GM21360 (cell line): Measurements from ENCODE around the gene ZDHHC11B.
"Not testable (repeated sequence)": the region's sequence is repeated elsewhere in the genome, so short reads cannot be mapped to it uniquely, and the experiment has no call there.

Experiments
- ATAC-seq: cut with Tn5 transposase; IDR thresholded peaks from one replicate; pipeline ENCODE4 v1.9.1; 2021; ENCODE audit warnings: mild to moderate bottlenecking, moderate library complexity; ENCODE audit not compliant: unreplicated experiment

The ZDHHC11B gene

DNA sequence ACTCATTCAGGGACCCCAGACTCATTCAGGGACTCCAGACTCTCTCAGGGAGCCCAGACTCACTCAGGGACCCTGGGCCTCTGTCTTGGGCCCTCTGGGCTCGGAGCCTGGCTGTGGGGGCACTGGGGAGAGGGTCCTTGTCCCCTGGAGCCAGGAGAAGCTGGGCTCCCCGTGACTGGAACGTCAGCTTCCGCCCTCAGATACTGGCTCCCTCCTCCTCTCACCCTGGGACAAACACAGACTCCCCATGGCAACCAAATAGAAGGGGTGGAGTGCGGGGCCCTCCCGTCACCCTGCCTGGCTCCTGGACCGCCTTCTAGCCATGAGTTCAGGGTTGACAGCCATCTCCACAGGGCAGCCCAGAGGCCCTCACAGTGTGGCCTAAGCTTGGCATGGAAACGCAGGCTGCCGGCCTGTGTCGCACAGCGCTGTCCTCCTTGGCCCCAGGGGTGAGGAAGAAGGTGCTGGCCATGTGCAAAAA lies 27.6 kb downstream of the ZDHHC11B start:
- no peak for ATAC-seq

DNA sequence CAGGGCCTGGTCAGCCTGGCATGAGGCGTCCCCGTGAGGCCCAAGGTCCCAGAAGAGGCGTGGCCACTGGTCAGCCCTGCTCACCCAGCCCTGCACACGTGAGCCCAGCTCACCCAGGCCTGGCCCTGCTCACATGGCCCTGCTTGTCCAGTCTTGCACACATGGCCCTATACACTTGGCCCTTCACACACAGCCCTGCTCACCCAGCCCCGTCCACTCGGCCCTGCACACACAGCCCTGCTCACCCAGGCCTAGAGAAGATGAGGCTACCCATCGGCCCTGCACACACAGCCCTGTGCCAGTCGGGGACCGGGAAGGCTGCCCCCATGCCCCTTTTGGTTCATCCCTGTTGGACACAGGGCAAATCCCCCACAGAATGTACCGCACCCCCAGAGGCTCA lies 28.4 kb downstream of the ZDHHC11B start:
- ATAC-seq = no peak

GRCh38 chr5:754143-754632 lies 30.3 kb downstream of the ZDHHC11B start:
- ATAC-seq = not testable (repeated sequence)

- ATAC-seq = not testable (repeated sequence)
Measured at GRCh38 chr5:753567-754142, 30.9 kb downstream of the ZDHHC11B start.

- ATAC-seq = not testable (repeated sequence)
Measured at GRCh38 chr5:752532-753115, 31.9 kb downstream of the ZDHHC11B start.

DNA sequence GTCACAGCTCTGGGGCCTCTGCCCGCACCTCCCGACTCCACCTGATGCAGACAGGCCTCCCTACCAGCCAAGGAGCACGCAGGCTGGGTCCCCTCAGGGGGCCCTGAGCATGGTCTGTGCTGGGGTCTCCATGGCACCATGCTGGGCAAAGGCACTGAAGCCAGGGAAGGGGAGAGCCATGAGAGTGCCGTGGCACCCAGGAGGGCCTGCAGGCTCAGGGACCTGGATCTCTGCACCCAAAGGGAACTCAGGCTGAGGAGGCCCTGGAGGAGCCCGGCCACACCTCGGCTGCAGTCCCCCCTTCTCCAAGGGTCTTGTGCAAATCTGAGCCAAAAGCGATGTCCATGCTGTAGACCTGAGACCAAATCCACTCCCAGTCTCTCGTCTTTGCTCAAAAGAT lies 32.5 kb downstream of the ZDHHC11B start:
- ATAC-seq = not testable (repeated sequence)

DNA sequence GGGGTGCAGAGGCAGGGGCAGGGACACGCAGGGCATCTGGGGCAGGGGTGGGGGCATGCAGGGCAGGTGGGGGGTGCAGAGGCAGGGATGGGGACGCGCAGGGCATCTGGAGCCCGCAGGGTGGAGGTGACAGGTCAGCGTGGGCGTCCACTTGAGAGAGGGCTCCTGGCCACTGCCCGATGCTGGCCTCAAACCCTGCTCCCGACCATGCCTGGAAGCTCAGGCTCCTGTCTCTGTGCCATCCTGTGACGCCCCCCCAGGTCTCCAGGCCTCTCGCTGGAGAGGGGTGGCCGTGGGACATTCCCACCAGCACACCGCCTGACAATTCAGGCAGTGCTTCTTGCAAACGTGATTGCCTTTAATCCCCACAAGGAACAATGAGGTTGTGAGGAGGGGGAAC lies 33.0 kb downstream of the ZDHHC11B start:
- no peak for ATAC-seq

GRCh38 chr5:750226-750625 lies 34.3 kb downstream of the ZDHHC11B start:
- ATAC-seq = not testable (repeated sequence)

DNA sequence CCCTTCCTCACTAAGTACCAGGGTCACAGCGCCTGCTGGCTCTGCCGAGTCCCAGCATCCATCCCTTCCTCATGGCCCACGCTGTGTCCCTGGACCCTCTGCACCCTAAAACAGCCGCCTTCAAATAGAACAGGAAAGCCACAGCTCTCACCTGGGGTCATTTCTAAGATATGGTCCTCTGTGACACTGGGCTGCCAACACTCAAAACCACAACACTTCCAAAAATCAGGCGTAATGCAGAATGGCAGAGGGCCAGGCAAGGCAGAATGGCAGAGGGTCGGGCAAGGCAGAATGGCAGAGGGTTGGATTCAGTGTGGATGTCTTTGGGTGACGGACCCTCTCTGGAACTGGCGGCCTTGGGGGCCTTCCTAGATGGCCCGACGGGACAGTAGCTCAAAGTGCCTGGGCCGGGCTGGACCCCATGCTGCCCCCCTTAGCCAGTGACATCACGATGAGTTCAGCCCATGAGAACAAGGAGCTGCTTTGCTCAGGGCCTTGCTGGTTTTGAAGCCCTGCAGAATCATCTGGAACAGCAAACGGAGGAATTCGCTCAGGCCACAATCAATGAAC lies 35.3 kb downstream of the ZDHHC11B start:
- no peak for ATAC-seq

GRCh38 chr5:748011-748980 lies 36.2 kb downstream of the ZDHHC11B start:
- ATAC-seq = not testable (repeated sequence)

- not testable (repeated sequence) for ATAC-seq
Measured at GRCh38 chr5:747303-747844, 37.2 kb downstream of the ZDHHC11B start.

DNA sequence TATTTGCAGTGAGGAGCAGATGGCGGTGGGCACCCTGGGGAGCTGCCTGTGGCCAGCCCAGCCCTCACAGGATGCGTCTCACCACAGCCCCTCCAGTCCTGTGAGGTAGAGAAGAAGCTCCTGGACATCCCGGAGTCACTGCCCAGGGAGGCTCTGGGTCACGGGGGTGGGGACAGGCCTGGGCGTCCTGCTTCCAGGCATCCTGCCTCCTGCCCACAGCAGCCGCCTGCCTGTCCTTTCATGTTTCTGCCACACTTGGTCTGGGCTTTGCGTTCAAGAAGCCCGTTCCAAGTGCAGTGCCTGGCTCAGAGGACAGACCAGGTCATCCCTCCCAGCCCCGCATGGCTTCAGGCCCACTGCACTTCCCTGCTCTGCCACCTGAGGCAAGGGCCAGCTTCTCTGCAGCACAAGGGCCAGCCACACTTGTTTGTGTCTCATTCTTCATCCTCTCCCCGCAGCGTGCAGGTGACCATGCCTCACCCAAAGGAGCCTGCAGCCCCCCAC lies 38.2 kb downstream of the ZDHHC11B start:
- no peak for ATAC-seq

DNA sequence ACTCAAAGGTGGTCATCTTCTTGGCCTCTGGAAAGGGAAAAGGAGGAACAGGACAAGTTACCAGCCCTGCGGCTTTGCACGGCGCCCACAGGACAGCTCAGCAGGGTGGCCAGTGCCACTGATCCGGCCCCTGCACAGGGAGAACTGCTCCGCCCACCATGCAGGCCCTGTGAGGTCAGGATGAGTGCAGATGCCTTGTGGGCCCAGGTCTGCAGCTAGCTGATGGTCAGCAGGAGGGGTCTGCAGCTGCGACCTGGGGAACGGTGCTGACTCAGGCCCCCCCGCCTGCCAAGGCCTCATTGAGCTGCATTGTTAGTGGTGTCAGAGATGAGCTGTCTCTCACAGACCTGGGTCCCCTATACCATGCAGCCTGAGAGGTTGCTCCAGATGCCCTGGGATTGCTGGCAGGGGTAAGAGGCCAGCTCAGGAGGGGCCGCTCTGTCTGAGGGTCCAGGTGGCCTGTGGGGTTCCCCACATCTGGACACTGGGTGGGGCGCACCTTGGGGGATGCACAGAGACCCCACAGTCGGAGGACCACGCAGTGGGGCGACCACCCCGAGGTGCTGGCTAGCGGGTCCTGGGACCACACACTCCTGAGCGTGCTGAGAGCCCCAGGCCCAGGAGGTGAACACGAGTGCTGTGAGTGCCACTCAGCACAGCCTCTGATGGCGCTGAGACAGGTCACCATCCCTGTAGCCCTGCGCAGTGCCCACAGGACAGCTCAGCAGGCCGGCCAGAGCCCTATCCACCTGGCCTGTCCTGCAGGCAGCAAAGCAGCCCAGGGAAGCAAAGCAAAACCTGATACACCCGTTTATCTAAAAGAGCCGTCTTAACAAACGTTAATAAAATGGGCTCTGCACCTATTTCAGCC lies 39.0 kb downstream of the ZDHHC11B start:
- not testable (repeated sequence) for ATAC-seq

DNA sequence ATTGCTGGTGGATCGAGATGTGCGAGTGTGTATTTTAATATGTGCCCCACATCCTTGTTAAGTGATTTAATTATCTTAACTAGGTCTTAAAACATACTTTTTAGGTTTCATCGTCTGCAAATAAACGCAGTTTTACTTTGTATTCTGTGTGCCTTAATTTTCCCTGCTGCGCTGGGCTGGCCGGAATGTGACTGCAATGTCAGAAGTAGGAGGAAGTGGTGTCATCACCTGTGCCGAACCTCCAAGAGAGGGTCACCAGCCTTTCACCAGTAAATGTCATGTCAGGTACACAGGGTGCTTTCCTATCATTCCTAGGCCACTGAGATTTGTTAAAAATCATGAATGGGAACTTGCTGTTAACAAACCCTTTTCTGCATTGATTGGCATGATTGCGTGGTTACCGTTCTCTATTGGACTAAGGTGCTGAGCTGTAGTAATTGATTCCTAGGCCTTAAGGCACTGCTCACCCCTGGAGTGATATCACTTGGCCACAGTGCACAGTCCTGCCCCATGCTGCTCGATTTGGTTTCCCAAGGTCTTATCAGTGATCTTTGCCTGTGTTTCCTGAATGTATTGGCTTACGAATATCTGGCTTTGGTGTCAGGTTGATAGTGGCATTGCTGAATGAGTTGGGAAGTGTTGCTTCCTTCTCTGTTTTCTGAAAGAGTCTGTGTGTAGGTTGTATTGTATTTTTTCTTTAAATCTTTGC lies 40.7 kb downstream of the ZDHHC11B start:
- not testable (repeated sequence) for ATAC-seq

GRCh38 chr5:742276-742675 lies 42.3 kb downstream of the ZDHHC11B start:
- ATAC-seq = not testable (repeated sequence)

- not testable (repeated sequence) for ATAC-seq
Measured at GRCh38 chr5:734145-734544, 50.4 kb downstream of the ZDHHC11B start.

DNA sequence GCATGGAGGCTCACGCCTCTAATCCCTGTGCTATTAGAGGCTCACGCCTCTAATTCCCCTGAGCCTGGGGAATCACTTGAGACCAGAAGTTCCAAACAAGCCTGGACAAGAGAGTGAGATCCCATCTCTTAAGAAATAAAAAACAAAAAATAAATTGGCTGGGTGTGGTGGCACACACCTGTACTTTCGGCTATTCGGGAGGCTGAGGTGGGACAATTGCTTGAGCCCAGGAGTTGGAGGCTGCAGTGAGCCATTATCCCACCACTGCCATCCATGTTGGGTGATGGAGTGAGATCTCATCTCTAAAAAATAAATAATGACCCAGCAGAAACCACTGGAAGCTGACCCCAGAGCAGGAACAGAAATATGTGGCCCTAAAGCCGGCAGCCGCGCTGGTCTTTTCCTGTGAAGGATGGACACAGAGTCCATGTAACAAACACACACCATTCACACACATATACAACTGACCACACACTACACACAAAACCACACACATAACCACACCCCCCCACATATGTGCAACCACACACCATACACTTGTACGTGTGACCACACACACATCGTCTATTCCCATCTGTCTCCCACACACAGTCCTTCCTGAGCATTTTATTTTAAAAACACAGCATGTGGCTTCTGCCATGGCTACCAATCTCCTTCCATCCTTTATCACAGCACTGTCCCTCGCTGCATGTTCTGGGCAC lies 51.6 kb downstream of the ZDHHC11B start:
- ATAC-seq = not testable (repeated sequence)

DNA sequence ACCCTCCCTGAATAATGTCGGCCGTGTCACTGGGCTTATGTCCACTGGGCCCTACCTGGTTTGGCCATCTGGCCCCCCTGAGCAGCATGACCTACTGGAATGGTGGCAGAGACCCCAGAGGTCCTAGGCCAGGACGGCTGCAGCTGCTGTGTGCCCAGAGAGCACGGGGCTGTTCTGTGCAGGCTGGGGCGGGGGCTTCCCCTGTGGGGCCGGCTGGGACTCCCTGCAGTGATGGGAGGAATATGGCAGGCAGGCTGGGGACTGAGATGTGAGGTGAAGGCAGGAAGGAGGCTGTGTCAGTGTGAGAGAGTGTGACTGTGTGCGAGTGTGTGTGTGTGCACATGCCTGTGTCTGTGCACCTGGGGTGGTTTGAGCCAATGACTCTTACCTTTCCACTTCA lies 55.3 kb downstream of the ZDHHC11B start:
- not testable (repeated sequence) for ATAC-seq
